Sigmoid colon (tissue), 7 donors: ENCODE results near the gene VILL. TPM values are rescaled to one million over a fixed set of nuclear protein-coding genes. Genes with fewer than 3 reads are reported as not detected.

Source experiments
- DNase-seq: peaks from one replicate; pipeline ENCODE4 v3.0.0-alpha.2; 2019
- H3K27ac ChIP-seq, 4 donors: fragments of 200-600 bp; sonication (generic); one replicate each; pipeline ENCODE4 v1.5.1; 2016 to 2019; ENCODE audit warnings: mild to moderate bottlenecking in 1 of 4
- H3K27me3 ChIP-seq, 3 donors: fragments of 200-600 bp; sonication (generic); one replicate each; pipeline ENCODE4 v1.5.1; 2019; ENCODE audit warnings: mild to moderate bottlenecking in 1 of 3
- H3K36me3 ChIP-seq, 4 donors: fragments of 200-600 bp; sonication (generic); one replicate each; pipeline ENCODE4 v1.5.1; 2016 to 2019
- H3K4me1 ChIP-seq, 4 donors: fragments of 200-600 bp; sonication (generic); one replicate each; pipeline ENCODE4 v1.5.1; 2017 to 2019
- H3K4me3 ChIP-seq, 4 donors: fragments of 200-600 bp; sonication (generic); one replicate each; pipeline ENCODE4 v1.5.1; 2017 to 2019; ENCODE audit warnings: mild to moderate bottlenecking in 2 of 4, moderate library complexity in 1 of 4
- H3K9me3 ChIP-seq, 4 donors: fragments of 200-600 bp in 3 of 4; sonication (generic) in 3 of 4; one replicate each; pipeline versions ENCODE4 v1.5.1 to v1.6.1; 2013 to 2019
- CTCF ChIP-seq, 4 experiments: fragments of 450-650 bp in 3 of 4; fragments of 200-600 bp in 1 of 4; IDR thresholded peaks; one replicate each; pipeline ENCODE4 v1.5.1; 2016 to 2019; ENCODE audit warnings: antibody characterized with exemption in 4 of 4, mild to moderate bottlenecking in 3 of 4, moderate library complexity in 2 of 4
- EP300 ChIP-seq, 4 donors: sonication (generic); formaldehyde crosslinking; IDR thresholded peaks; one replicate each; pipeline ENCODE4 v1.6.1; 2017; ENCODE audit warnings: antibody characterized with exemption in 4 of 4
- POLR2A ChIP-seq, 2 donors: fragments of 450-650 bp; IDR thresholded peaks; one replicate each; pipeline ENCODE4 v1.6.1; 2016; ENCODE audit warnings: antibody characterized with exemption in 2 of 2, mild to moderate bottlenecking in 2 of 2, moderate library complexity in 2 of 2
- POLR2AphosphoS5 ChIP-seq, 4 donors: sonication (generic); formaldehyde crosslinking; IDR thresholded peaks; one replicate each; pipeline ENCODE4 v1.6.1; 2017; ENCODE audit warnings: antibody characterized with exemption in 4 of 4
- WGBS, 2 donors: extraction: QIAGEN DNeasy Blood & Tissue Kit; methylation state at CpG; one replicate each; pipeline ENCODE4 v1.1.7; 2013; 5-methylcytosine and 5-hydroxymethylcytosine counted together
- intact Hi-C: fragments of 100-400 bp; cut with DNase I; formaldehyde crosslinking; loops from one replicate; pipeline ENCODE4 v1.15.1; 2023
- polyA plus RNA-seq, 3 donors: library from polyadenylated mRNA; stranded (reverse); fragments of 200-250 nt; gene quantifications; one replicate each; pipeline ENCODE4 v1.2.3, GENCODE V29; 2013
- total RNA-seq, 4 donors: library from RNA; depleted of rRNA; stranded (reverse); fragments of >200 nt; gene quantifications; one replicate each; pipeline ENCODE4 v1.1.0, GENCODE V29; 2016
- donor health status: healthy with polysubstance abuse.
- donor health status: Bipolar disorder and iron deficiency.
- donor health status: healthy.

The VILL gene
- total and polyA plus RNA-seq, 7 donors, result 5.3 to 175 (median 8.3) TPM

DNA sequence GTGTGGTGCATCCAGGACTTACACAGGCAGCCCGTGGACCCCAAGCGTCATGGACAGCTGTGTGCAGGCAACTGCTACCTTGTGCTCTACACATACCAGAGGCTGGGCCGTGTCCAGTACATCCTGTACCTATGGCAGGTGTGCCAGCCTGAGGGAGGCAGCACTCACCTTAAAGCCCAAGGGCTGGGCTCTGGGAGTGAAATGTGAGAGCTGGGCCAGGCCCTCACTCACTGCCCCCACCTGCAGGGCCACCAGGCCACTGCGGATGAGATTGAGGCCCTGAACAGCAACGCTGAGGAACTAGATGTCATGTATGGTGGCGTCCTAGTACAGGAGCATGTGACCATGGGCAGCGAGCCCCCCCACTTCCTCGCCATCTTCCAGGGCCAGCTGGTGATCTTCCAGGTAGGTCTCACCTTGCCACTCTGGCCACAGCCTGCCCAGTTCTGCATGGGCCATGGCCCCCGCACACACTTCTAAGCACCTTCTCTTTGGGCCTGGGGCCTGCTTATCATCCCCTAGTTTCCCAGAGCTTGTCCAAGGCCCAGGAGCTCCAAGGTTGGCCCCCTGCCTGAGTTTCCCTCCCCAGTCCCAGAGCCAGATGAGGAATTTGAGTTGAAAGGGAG is 11.0 kb downstream of the VILL start:
- TF ChIP-seq EP300 (IDR thresholded peaks at IDR 0.05) (no peak), POLR2A (IDR thresholded peaks at IDR 0.05) (no peak), POLR2AphosphoS5 (IDR thresholded peaks at IDR 0.05) (no peak)
- 72 to 90% methylated on average over 9 of the region's 9 CpGs for WGBS, 2 donors
- Histone ChIP-seq H3K27ac (no peak overlapping the region), H3K9me3 (no peaks in the 10 kb centered on the region), H3K27me3 (no peaks in the 10 kb centered on the region), H3K4me3 (no peak overlapping the region), H3K36me3 (peaks cover 0 to 24% (median 5%) of the 10 kb centered on the region in 4 donors), H3K4me1 (peaks cover 0 to 35% (median 18%) of the 10 kb centered on the region in 4 donors)
- peak; percentile 63 for DNase-seq
- intact Hi-C loops, result loop anchor here (2.0 kb wide), 1 partner anchor 147 kb away; no protein-coding TSS in a partner anchor

GRCh38 chr3:38002291-38002876 is 11.8 kb downstream of the VILL start:
- intact Hi-C loops, result loop anchor here (2.0 kb wide), 1 partner anchor 148 kb away; no protein-coding TSS in a partner anchor
- DNase-seq, result peak; percentile 67

DNA sequence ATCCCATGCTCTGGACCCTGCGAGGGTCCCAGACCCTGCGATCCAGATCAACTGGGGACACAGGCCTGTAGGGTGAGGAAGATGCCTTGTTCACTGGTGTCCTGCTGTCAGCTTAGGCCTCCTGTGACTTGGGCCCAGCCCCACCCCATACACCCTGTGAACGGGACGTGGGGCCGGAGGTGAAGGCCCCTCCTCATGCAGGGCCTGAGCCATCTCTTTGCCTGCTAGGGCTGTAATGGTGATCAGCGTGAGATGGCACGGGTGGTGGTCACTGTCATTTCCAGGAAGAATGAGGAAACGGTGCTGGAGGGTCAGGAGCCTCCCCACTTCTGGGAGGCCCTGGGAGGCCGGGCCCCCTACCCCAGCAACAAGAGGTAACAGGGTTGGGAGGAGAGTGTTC is 12.4 kb downstream of the VILL start:
- TF ChIP-seq POLR2AphosphoS5 (IDR thresholded peaks at IDR 0.05) (no peak), EP300 (IDR thresholded peaks at IDR 0.05) (no peak), CTCF (IDR thresholded peaks at IDR 0.05) (no peak), POLR2A (IDR thresholded peaks at IDR 0.05) (no peak)
- WGBS, 2 donors, result 68 to 83% methylated on average over 9 of the region's 9 CpGs
- H3K4me1 ChIP-seq, result peaks cover 0 to 29% (median 15%) of the 10 kb centered on the region in 4 donors
- no peak overlapping the region for H3K4me3 ChIP-seq
- no peaks in the 10 kb centered on the region for H3K9me3 ChIP-seq
- DNase-seq, result peak; percentile 59
- intact Hi-C loops, result loop anchor here (2.0 kb wide), 1 partner anchor 148 kb away; no protein-coding TSS in a partner anchor
- peaks cover 0 to 36% (median 9%) of the 10 kb centered on the region in 4 donors for H3K36me3 ChIP-seq
- H3K27me3 ChIP-seq, result no peaks in the 10 kb centered on the region
- H3K27ac ChIP-seq, result no peak overlapping the region

More at GRCh38 chr3:38002291-38002876, 11.8 kb downstream of the VILL start:
- TF ChIP-seq CTCF (IDR thresholded peaks at IDR 0.05) (no peak), EP300 (IDR thresholded peaks at IDR 0.05) (no peak), POLR2AphosphoS5 (IDR thresholded peaks at IDR 0.05) (no peak), POLR2A (IDR thresholded peaks at IDR 0.05) (no peak)
- 91 to 97% methylated on average over 6 of the region's 6 CpGs for WGBS, 2 donors
- H3K27ac ChIP-seq, result no peak overlapping the region
- H3K36me3 ChIP-seq, result peaks cover 0 to 30% (median 7%) of the 10 kb centered on the region in 4 donors
- H3K4me3 ChIP-seq, result no peak overlapping the region
- no peaks in the 10 kb centered on the region for H3K9me3 ChIP-seq
- H3K27me3 ChIP-seq, result no peaks in the 10 kb centered on the region
- H3K4me1 ChIP-seq, result peaks cover 0 to 35% (median 18%) of the 10 kb centered on the region in 4 donors

- DNase-seq, result peak; percentile 86
- H3K27ac ChIP-seq, result peak overlapping the region in 1 of 4 donors; percentile 46
- H3K27me3 ChIP-seq, result no peaks in the 10 kb centered on the region
- H3K4me3 ChIP-seq, result no peak overlapping the region
- TF ChIP-seq CTCF (IDR thresholded peaks at IDR 0.05) (peak; percentile 51 to 86 (median 70)), POLR2A (IDR thresholded peaks at IDR 0.05) (no peak)
- intact Hi-C loops, result loop anchor here (2.0 kb wide), 1 partner anchor 149 kb away; no protein-coding TSS in a partner anchor
- peaks cover 0 to 40% (median 12%) of the 10 kb centered on the region in 4 donors for H3K36me3 ChIP-seq
- H3K9me3 ChIP-seq, result no peaks in the 10 kb centered on the region
- 17 to 58% methylated on average over 7 of the region's 7 CpGs for WGBS, 2 donors
- peaks cover 0 to 24% (median 10%) of the 10 kb centered on the region in 4 donors for H3K4me1 ChIP-seq
Measured at GRCh38 chr3:38003371-38003816, 12.8 kb downstream of the VILL start.

GRCh38 chr3:38003817-38004414 is 13.3 kb downstream of the VILL start:
- TF ChIP-seq EP300 (IDR thresholded peaks at IDR 0.05), result no peak
- no peak for TF ChIP-seq POLR2A (IDR thresholded peaks at IDR 0.05)
- TF ChIP-seq POLR2AphosphoS5 (IDR thresholded peaks at IDR 0.05), result no peak
- no peak for TF ChIP-seq CTCF (IDR thresholded peaks at IDR 0.05)

More at GRCh38 chr3:38003817-38004414, 13.3 kb downstream of the VILL start:
- Histone ChIP-seq H3K4me1 (peaks cover 0 to 22% (median 7%) of the 10 kb centered on the region in 4 donors), H3K9me3 (no peaks in the 10 kb centered on the region), H3K27me3 (no peaks in the 10 kb centered on the region), H3K36me3 (peaks cover 0 to 45% (median 12%) of the 10 kb centered on the region in 4 donors), H3K4me3 (no peak overlapping the region), H3K27ac (peak overlapping the region in 2 of 4 donors; percentile 25 to 46)
- DNase-seq, result peak; percentile 64
- 30 to 68% methylated on average over 11 of the region's 11 CpGs for WGBS, 2 donors
- intact Hi-C loops, result loop anchor here (2.0 kb wide), 1 partner anchor 149 kb away; no protein-coding TSS in a partner anchor
